ENCODE data around the gene ZNF212.
"Not testable (repeated sequence)": the region's sequence is repeated elsewhere in the genome, so short reads cannot be mapped to it uniquely, and the experiment has no call there.

Gene ZNF212

DNA sequence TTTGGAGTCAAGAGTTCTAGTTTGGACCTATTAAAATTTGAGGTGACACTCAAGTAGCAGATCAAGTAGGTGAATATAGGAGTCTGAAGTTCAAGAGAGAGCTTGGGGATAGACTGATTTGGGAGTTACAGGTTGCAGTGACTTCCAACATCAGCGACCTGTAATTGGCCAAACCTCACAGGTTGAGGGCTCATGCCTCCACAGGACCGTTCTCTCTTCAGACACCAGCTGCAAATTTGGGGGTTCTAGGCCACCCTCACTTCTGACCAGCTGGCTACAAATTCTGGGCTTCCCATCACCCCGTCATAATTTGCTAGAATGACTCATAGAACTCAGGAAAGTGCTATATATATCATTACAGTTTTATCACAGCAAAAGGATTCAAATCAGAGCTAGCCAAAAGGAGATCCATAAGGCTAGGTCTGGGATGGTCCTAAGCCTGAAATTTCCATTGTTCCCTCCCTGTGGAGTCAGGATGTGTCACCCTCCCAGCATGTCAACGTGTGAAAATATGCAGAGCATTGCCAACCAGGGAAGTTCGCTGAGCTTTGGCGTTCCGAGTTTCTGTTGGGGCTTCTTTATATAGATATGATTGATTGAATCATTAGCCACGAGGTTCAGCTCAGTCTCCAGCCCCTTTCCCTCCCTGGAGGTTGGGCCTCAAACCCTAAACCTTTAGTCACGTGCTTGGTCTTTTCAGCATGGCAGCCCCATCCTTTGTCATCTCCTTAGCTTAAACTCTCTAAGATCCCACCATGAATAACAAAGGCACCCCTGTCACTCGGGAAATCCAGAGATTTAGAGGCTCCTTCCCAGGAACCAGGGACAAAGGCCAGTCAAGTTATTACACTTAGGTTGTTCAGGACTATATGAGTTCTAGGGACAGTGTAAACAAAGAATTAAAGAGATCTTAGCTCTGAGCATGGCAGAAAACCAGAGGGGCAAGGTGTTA is 20.7 kb upstream of the ZNF212 start:
- DNase-seq (ENCODE audit: low read depth, low spot score): no peak

- no peak for DNase-seq (ENCODE audit: low read depth, low spot score)
Measured at GRCh38 chr7:149220534-149220933, 18.9 kb upstream of the ZNF212 start.

- no peak for DNase-seq (ENCODE audit: low read depth, low spot score)
Measured at GRCh38 chr7:149223176-149223575, 16.3 kb upstream of the ZNF212 start.

- no peak for DNase-seq (ENCODE audit: low read depth, low spot score)
Measured at GRCh38 chr7:149223761-149224160, 15.7 kb upstream of the ZNF212 start.

DNA sequence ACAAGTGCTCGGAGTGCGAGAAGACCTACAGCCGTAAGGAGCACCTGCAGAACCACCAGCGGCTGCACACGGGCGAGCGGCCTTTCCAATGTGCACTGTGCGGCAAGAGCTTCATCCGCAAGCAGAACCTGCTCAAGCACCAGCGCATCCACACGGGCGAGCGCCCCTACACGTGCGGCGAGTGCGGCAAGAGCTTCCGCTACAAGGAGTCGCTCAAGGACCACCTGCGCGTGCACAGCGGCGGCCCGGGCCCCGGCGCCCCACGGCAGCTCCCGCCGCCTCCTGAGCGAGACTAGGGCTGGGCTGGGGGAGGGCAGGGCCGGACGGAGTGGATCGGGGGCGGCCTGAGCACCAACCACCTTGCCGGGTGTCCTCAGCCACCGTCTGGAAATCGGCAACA is 15.1 kb upstream of the ZNF212 start:
- no peak for DNase-seq (ENCODE audit: low read depth, low spot score)

DNA sequence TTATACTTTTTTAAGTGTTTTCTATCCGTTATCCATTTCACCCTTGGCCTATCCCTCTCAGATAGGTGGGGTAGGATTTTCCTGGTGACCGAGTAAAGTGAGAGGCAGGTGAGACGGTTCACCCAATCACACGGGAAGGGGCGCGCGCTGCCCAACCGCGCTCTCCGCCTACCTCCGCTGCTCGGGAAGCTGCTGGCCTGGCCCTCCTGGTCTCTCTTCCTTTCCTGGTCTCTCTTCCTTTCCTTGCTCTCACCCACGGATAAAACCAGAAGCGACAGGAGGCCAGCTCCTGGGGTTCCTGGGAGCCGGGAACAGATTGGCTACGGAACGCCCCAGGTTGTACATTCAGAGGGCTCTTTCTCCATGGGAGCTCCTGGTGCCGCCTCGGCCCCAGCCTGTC is 14.3 kb upstream of the ZNF212 start:
- DNase-seq (ENCODE audit: low read depth, low spot score): no peak

GRCh38 chr7:149225656-149226055 is 13.8 kb upstream of the ZNF212 start:
- DNase-seq (ENCODE audit: low read depth, low spot score): no peak

DNA sequence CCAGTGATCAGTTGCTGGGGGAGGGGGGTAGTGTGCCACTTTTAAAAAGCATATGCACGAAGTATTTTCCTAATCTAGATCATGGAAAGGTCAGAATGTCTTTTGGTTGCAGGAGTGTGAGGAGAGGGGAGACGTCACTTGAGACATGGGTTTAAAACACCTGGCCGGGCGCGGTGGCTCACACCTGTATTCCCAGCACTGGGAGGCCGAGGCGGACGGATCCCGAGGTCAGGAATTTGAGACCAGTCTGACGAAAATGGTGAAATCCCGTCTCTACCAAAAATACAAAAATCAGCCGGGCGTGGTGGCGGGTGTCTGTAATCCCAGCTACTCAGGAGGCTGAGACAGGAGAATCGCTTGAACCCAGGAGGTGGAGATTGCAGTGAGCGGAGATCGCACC is 13.1 kb upstream of the ZNF212 start:
- DNase-seq (ENCODE audit: low read depth, low spot score): not testable (repeated sequence)

- DNase-seq (ENCODE audit: low read depth, low spot score): no peak
Measured at GRCh38 chr7:149226840-149227494, 12.5 kb upstream of the ZNF212 start.

- DNase-seq (ENCODE audit: low read depth, low spot score): no peak
Measured at GRCh38 chr7:149228831-149229471, 10.5 kb upstream of the ZNF212 start.

GRCh38 chr7:149229526-149229925 is 9.9 kb upstream of the ZNF212 start:
- no peak for DNase-seq (ENCODE audit: low read depth, low spot score)

GRCh38 chr7:149232362-149232761 is 7.1 kb upstream of the ZNF212 start:
- DNase-seq (ENCODE audit: low read depth, low spot score): no peak

- DNase-seq (ENCODE audit: low read depth, low spot score): not testable (repeated sequence)
Measured at GRCh38 chr7:149233655-149234204, 5.7 kb upstream of the ZNF212 start.

GRCh38 chr7:149237502-149237901 is 1.9 kb upstream of the ZNF212 start:
- no peak for DNase-seq (ENCODE audit: low read depth, low spot score)

DNA sequence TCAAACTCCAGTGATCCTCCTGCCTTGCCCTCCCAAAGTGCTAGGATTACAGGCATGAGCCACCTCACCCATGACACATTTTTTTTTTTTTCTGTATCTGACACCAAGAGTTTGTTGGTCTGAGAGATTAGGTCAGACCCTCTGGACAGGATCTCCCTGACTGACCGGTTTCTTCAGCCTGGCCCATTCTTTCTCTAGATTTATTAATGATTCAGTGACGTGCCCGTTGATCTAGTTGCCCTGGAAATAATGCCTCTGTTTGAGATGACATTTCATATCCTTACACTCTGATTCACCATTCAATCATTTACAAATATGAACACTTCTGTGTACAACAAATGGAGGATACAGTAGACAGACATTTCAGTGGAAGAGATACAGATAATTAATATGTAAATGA is 1.4 kb upstream of the ZNF212 start:
- no peak for DNase-seq (ENCODE audit: low read depth, low spot score)

DNA sequence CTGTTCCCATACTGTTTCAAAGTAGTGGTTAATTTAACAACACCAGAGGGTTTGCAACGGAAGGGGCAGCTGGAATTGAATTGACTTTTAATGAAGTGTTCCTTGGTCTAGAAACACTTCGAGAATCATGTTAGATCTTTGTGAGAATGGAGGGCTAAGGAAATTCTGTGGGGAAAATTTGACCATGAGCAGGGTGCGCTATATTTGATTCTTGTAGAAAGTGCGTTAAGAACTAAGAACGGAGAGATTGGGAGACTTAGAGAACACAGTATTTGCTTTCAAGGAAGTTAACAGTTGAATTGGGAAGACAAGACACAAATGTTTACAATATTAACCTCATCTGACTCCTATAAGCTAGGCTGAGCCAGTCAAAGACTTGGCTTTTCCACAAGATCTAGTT is 1.2 kb downstream of the ZNF212 start:
- DNase-seq (ENCODE audit: low read depth, low spot score): no peak

- DNase-seq (ENCODE audit: low read depth, low spot score): no peak
Measured at GRCh38 chr7:149241696-149242095, 2.2 kb downstream of the ZNF212 start.

- no peak for DNase-seq (ENCODE audit: low read depth, low spot score)
Measured at GRCh38 chr7:149245244-149245643, 5.8 kb downstream of the ZNF212 start.

DNA sequence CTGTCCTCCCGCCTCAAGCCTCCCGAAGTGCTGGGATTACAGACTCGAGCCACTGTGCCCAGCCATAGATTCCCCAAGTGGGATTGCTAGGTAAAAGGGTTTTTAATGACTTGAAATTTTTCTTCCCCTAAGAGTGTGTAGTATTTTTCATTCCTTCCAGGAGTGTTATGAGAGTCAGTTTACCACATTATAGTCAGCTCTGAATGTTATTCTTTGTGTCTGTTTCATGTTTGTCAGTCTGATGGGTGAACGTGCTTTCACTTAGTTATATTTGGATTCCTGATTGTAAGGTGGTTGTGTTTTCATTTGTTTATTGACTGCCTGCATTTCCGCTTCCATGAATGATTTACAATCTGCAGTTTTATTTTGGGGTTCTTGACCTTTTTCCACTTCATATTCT is 6.3 kb downstream of the ZNF212 start:
- no peak for DNase-seq (ENCODE audit: low read depth, low spot score)

- no peak for DNase-seq (ENCODE audit: low read depth, low spot score)
Measured at GRCh38 chr7:149248777-149249176, 9.3 kb downstream of the ZNF212 start.

DNA sequence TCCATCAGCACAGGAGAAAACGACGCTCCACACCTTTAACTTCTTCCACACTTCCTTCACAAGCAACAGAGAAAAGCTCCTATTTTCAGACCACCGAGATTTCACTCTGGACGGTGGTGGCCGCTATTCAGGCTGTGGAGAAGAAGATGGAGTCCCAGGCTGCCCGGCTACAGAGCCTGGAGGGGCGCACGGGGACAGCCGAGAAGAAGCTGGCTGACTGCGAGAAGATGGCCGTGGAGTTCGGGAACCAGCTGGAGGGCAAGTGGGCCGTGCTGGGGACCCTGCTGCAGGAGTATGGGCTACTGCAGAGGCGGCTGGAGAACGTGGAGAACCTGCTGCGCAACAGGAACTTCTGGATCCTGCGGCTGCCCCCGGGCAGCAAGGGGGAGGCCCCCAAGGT is 10.7 kb downstream of the ZNF212 start:
- not testable (repeated sequence) for DNase-seq (ENCODE audit: low read depth, low spot score)

GRCh38 chr7:149251518-149251917 is 12.1 kb downstream of the ZNF212 start:
- DNase-seq (ENCODE audit: low read depth, low spot score): not testable (repeated sequence)

Data from activated CD4-positive, CD25-positive, alpha-beta regulatory T cell treated with anti-CD3 and anti-CD28 coated beads, Interleukin-2, amount 50 U/mL, for 16 hours (primary cell).